ENCODE measurements around the gene GIMAP2.

The GIMAP2 gene

GRCh38 chr7:150738092-150738491, 52.6 kb downstream of the GIMAP2 start:
- peak overlapping the region; percentile 50 for H3K9ac ChIP-seq (ENCODE audit: low read length)
- H3K4me1 ChIP-seq (ENCODE audit: control insufficient read depth, insufficient read depth, low read length) = peaks cover under 1% of the 10 kb centered on the region
- H3K27ac ChIP-seq (ENCODE audit: low read depth, low read length) = peak overlapping the region; percentile 50
- H3K36me3 ChIP-seq (ENCODE audit: control insufficient read depth, insufficient read depth, low read length) = no peaks in the 10 kb centered on the region
- no peaks in the 10 kb centered on the region for H3K27me3 ChIP-seq (ENCODE audit: control insufficient read depth, insufficient read depth, low read length)
- H3K4me3 ChIP-seq (ENCODE audit: low read length) = peak overlapping the region; percentile 48

- no peaks in the 10 kb centered on the region for H3K36me3 ChIP-seq (ENCODE audit: control insufficient read depth, insufficient read depth, low read length)
- H3K4me1 ChIP-seq (ENCODE audit: control insufficient read depth, insufficient read depth, low read length) = peaks cover 2% of the 10 kb centered on the region
- H3K9ac ChIP-seq (ENCODE audit: low read length) = no peak overlapping the region
- H3K27ac ChIP-seq (ENCODE audit: low read depth, low read length) = peak overlapping the region; percentile 50
- H3K4me3 ChIP-seq (ENCODE audit: low read length) = peak overlapping the region; percentile 48
- H3K27me3 ChIP-seq (ENCODE audit: control insufficient read depth, insufficient read depth, low read length) = no peaks in the 10 kb centered on the region
These were observed 53.1 kb downstream of the GIMAP2 start for GRCh38 chr7:150738591-150739001.

GRCh38 chr7:150739033-150739432, 53.5 kb downstream of the GIMAP2 start:
- Histone ChIP-seq H3K27ac (ENCODE audit: low read depth, low read length) (no peak overlapping the region), H3K4me1 (ENCODE audit: control insufficient read depth, insufficient read depth, low read length) (peaks cover 5% of the 10 kb centered on the region), H3K27me3 (ENCODE audit: control insufficient read depth, insufficient read depth, low read length) (no peaks in the 10 kb centered on the region), H3K36me3 (ENCODE audit: control insufficient read depth, insufficient read depth, low read length) (no peaks in the 10 kb centered on the region), H3K4me3 (ENCODE audit: low read length) (peak overlapping the region; percentile 48), H3K9ac (ENCODE audit: low read length) (no peak overlapping the region)

GRCh38 chr7:150740053-150740452, 54.5 kb downstream of the GIMAP2 start:
- Histone ChIP-seq H3K36me3 (ENCODE audit: control insufficient read depth, insufficient read depth, low read length) (no peaks in the 10 kb centered on the region), H3K9ac (ENCODE audit: low read length) (no peak overlapping the region), H3K27me3 (ENCODE audit: control insufficient read depth, insufficient read depth, low read length) (no peaks in the 10 kb centered on the region), H3K4me1 (ENCODE audit: control insufficient read depth, insufficient read depth, low read length) (peaks cover 7% of the 10 kb centered on the region), H3K27ac (ENCODE audit: low read depth, low read length) (no peak overlapping the region), H3K4me3 (ENCODE audit: low read length) (peak overlapping the region; percentile 40)

GRCh38 chr7:150742286-150742968, 56.9 kb downstream of the GIMAP2 start:
- Histone ChIP-seq H3K4me1 (ENCODE audit: control insufficient read depth, insufficient read depth, low read length) (peaks cover 7% of the 10 kb centered on the region), H3K27ac (ENCODE audit: low read depth, low read length) (no peak overlapping the region), H3K9ac (ENCODE audit: low read length) (no peak overlapping the region), H3K27me3 (ENCODE audit: control insufficient read depth, insufficient read depth, low read length) (no peaks in the 10 kb centered on the region), H3K36me3 (ENCODE audit: control insufficient read depth, insufficient read depth, low read length) (no peaks in the 10 kb centered on the region), H3K4me3 (ENCODE audit: low read length) (peak overlapping the region; percentile 5)
